Measurements from ENCODE around the gene TCAIM. TPM values are rescaled to one million over a fixed set of nuclear protein-coding genes. Genes with fewer than 3 reads are reported as not detected.

TCAIM gene
- total RNA-seq (2022; extraction: Qiagen RNA extraction; ENCODE audit: low read depth) = 5.1 to 11.2 TPM (median 7.9 TPM) in 5 replicates

GRCh38 chr3:44338010-44338827 is at the start of gene TCAIM:
TSS of gene TCAIM (plus strand) at chr3:44338766. CDS start at chr3:44354783, 16,017 bp downstream.

Other genes with a start within 250 kb of the TCAIM start
- gene TOPAZ1, start 96.9 kb upstream of the TCAIM start, total RNA-seq (2022; extraction: Qiagen RNA extraction; ENCODE audit: low read depth) = not detected in 5 replicates
- 2.4 to 3.2 TPM (median 2.9 TPM) in 5 replicates for gene ZNF445, start 138.9 kb downstream of the TCAIM start, total RNA-seq (2022; extraction: Qiagen RNA extraction; ENCODE audit: low read depth)
- not detected in 5 replicates for gene ZKSCAN7, start 216.4 kb downstream of the TCAIM start, total RNA-seq (2022; extraction: Qiagen RNA extraction; ENCODE audit: low read depth)
- gene ZNF660, start 246.2 kb downstream of the TCAIM start, total RNA-seq (2022; extraction: Qiagen RNA extraction; ENCODE audit: low read depth) = not detected in 5 replicates